Measurements from ENCODE around the gene EML4. TPM values are rescaled to one million over a fixed set of nuclear protein-coding genes. Genes with fewer than 3 reads are reported as not detected.

The EML4 gene
- total RNA-seq, 1 experiment from 2014 or later = 93.7 TPM

- POLR2A ChIA-PET (ENCODE audit: low non-redundant PET) = no interaction called here
- H3K36me3 ChIP-seq (ENCODE audit: insufficient read depth, low read length, poor library complexity, severe bottlenecking) = no peaks in the 10 kb centered on the region
- H3K9me3 ChIP-seq (ENCODE audit: low read depth, low read length, poor library complexity, severe bottlenecking) = no peaks in the 10 kb centered on the region
- no peak for DNase-seq (ENCODE audit: low spot score)
- no TSS peak for BruUV-seq (replicated peaks)
- CTCF ChIA-PET = no interaction called here
- TF ChIP-seq EZH2 (IDR thresholded peaks at IDR 0.05; ENCODE audit: borderline replicate concordance, low read depth, low read length, poor library complexity, severe bottlenecking) (no peak), CTCF (conservative IDR thresholded peaks at IDR 0.05; ENCODE audit: low read depth, low read length) (no peak)
- H3K4me3 ChIP-seq (ENCODE audit: low read depth, low read length, poor library complexity, severe bottlenecking) = no peak overlapping the region
- no peaks in the 10 kb centered on the region for H3K27me3 ChIP-seq (replicated peaks; ENCODE audit: insufficient read depth, low read depth, low read length, poor library complexity)
- peaks cover 23% of the 10 kb centered on the region for H3K4me1 ChIP-seq (ENCODE audit: insufficient read depth, low read length, poor library complexity, severe bottlenecking)
- no peak overlapping the region for H3K27ac ChIP-seq (ENCODE audit: low read depth, low read length, poor library complexity, severe bottlenecking)
- intact Hi-C loops (cut with micrococcal nuclease; ENCODE audit: unreplicated experiment) = no loop called here
These were observed 8.0 kb downstream of the EML4 start for GRCh38 chr2:42176992-42177738.

GRCh38 chr2:42178335-42178734, 9.2 kb downstream of the EML4 start:
- TF ChIP-seq CTCF (conservative IDR thresholded peaks at IDR 0.05; ENCODE audit: low read depth, low read length) = no peak
- no peak overlapping the region for H3K27ac ChIP-seq (ENCODE audit: low read depth, low read length, poor library complexity, severe bottlenecking)
- intact Hi-C loops (cut with micrococcal nuclease; ENCODE audit: unreplicated experiment) = no loop called here
- no peaks in the 10 kb centered on the region for H3K36me3 ChIP-seq (ENCODE audit: insufficient read depth, low read length, poor library complexity, severe bottlenecking)
- no peaks in the 10 kb centered on the region for H3K27me3 ChIP-seq (replicated peaks; ENCODE audit: insufficient read depth, low read depth, low read length, poor library complexity)
- CTCF ChIA-PET = no interaction called here
- no peaks in the 10 kb centered on the region for H3K9me3 ChIP-seq (ENCODE audit: low read depth, low read length, poor library complexity, severe bottlenecking)
- POLR2A ChIA-PET (ENCODE audit: low non-redundant PET) = interaction anchor here (0.6 kb wide), 1 partner anchor 595 kb away, joined by 3 read pairs; no protein-coding TSS in a partner anchor
- no peak for DNase-seq (ENCODE audit: low spot score)
- peaks cover 11% of the 10 kb centered on the region for H3K4me1 ChIP-seq (ENCODE audit: insufficient read depth, low read length, poor library complexity, severe bottlenecking)
- BruUV-seq (replicated peaks) = no TSS peak
- H3K4me3 ChIP-seq (ENCODE audit: low read depth, low read length, poor library complexity, severe bottlenecking) = no peak overlapping the region

GRCh38 chr2:42180300-42180699, 11.1 kb downstream of the EML4 start:
- TF ChIP-seq CTCF (conservative IDR thresholded peaks at IDR 0.05; ENCODE audit: low read depth, low read length) = no peak
- no peak for TF ChIP-seq EZH2 (IDR thresholded peaks at IDR 0.05; ENCODE audit: borderline replicate concordance, low read depth, low read length, poor library complexity, severe bottlenecking)
- no TSS peak for BruUV-seq (replicated peaks)
- no peak overlapping the region for H3K4me3 ChIP-seq (ENCODE audit: low read depth, low read length, poor library complexity, severe bottlenecking)
- no peaks in the 10 kb centered on the region for H3K9me3 ChIP-seq (ENCODE audit: low read depth, low read length, poor library complexity, severe bottlenecking)
- POLR2A ChIA-PET (ENCODE audit: low non-redundant PET) = no interaction called here
- H3K27ac ChIP-seq (ENCODE audit: low read depth, low read length, poor library complexity, severe bottlenecking) = no peak overlapping the region
- intact Hi-C loops (cut with micrococcal nuclease; ENCODE audit: unreplicated experiment) = no loop called here
- DNase-seq (ENCODE audit: low spot score) = no peak
- no peaks in the 10 kb centered on the region for H3K27me3 ChIP-seq (replicated peaks; ENCODE audit: insufficient read depth, low read depth, low read length, poor library complexity)
- CTCF ChIA-PET = no interaction called here
- no peaks in the 10 kb centered on the region for H3K36me3 ChIP-seq (ENCODE audit: insufficient read depth, low read length, poor library complexity, severe bottlenecking)
- H3K4me1 ChIP-seq (ENCODE audit: insufficient read depth, low read length, poor library complexity, severe bottlenecking) = peaks cover 5% of the 10 kb centered on the region

Data from A673 (cell line).